ENCODE data around the gene MICB.

Gene MICB

DNA sequence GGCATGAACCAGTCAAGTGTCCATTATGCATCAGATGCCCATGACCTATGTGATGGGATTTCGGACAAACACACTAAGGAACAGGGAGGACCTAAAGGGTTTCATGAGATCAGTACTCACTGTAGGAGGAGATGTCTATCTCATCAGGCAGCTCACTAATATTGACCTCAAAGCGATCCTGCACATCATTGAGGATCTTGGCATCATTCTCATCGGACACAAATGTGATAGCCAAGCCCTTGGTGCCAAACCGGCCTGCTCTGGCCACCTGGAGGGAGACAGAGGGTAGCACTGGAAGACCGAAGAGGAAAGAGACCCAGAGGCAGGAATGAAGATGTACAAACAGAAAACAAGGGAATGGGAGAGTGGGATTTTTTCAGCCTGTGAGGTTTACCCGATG lies 32.7 kb downstream of the MICB start:
- Histone ChIP-seq H3K9ac (ENCODE audit: low read depth, low read length, poor library complexity, severe bottlenecking) (no peak overlapping the region), H3K36me3 (ENCODE audit: insufficient read depth, low read length) (peaks cover 68% of the 10 kb centered on the region), H3K4me3 (ENCODE audit: low read length, poor library complexity, severe bottlenecking) (no peak overlapping the region), H3K4me2 (ENCODE audit: low read depth, low read length, poor library complexity, severe bottlenecking) (no peak overlapping the region), H3F3A (ENCODE audit: low read depth) (peaks cover 2% of the 10 kb centered on the region; the same call in 1 of the 2 replicates), H4K20me1 (ENCODE audit: insufficient read depth, low read length, poor library complexity, severe bottlenecking) (peaks cover 63% of the 10 kb centered on the region), H2AFZ (ENCODE audit: low read length) (no peak overlapping the region), H3K9me2 (replicated peaks; ENCODE audit: low read depth, low read length) (no peaks in the 10 kb centered on the region), H3K79me2 (ENCODE audit: insufficient read depth, low read length) (peaks cover 52% of the 10 kb centered on the region), H3K9me3 (ENCODE audit: insufficient read depth, low read depth, low read length) (no peaks in the 10 kb centered on the region), H3K27me3 (ENCODE audit: insufficient read depth, low read length, poor library complexity, severe bottlenecking) (no peaks in the 10 kb centered on the region), H3K4me1 (ENCODE audit: insufficient read depth, low read length, poor library complexity, severe bottlenecking) (peaks cover 20% of the 10 kb centered on the region)
- no peak for TF ChIP-seq EZH2phosphoT487 (IDR thresholded peaks at IDR 0.05; ENCODE audit: borderline replicate concordance)

GRCh38 chr6:31531162-31531561 lies 33.2 kb downstream of the MICB start:
- no peak for TF ChIP-seq CTCF (conservative IDR thresholded peaks at IDR 0.05; ENCODE audit: low read length)
- no peak for TF ChIP-seq EZH2phosphoT487 (IDR thresholded peaks at IDR 0.05; ENCODE audit: borderline replicate concordance)
- Histone ChIP-seq H3K27me3 (ENCODE audit: insufficient read depth, low read length, poor library complexity, severe bottlenecking) (no peaks in the 10 kb centered on the region), H3K9me2 (replicated peaks; ENCODE audit: low read depth, low read length) (no peaks in the 10 kb centered on the region), H3K4me2 (ENCODE audit: low read depth, low read length, poor library complexity, severe bottlenecking) (no peak overlapping the region), H3K36me3 (ENCODE audit: insufficient read depth, low read length) (peaks cover 73% of the 10 kb centered on the region), H3K9ac (ENCODE audit: low read depth, low read length, poor library complexity, severe bottlenecking) (no peak overlapping the region), H3F3A (ENCODE audit: low read depth) (peaks cover 2% of the 10 kb centered on the region; the same call in 1 of the 2 replicates), H2AFZ (ENCODE audit: low read length) (no peak overlapping the region), H3K4me3 (ENCODE audit: low read length, poor library complexity, severe bottlenecking) (no peak overlapping the region), H3K4me1 (ENCODE audit: insufficient read depth, low read length, poor library complexity, severe bottlenecking) (peaks cover 24% of the 10 kb centered on the region), H3K79me2 (ENCODE audit: insufficient read depth, low read length) (peaks cover 57% of the 10 kb centered on the region), H4K20me1 (ENCODE audit: insufficient read depth, low read length, poor library complexity, severe bottlenecking) (peaks cover 68% of the 10 kb centered on the region), H3K9me3 (ENCODE audit: insufficient read depth, low read depth, low read length) (no peaks in the 10 kb centered on the region)

DNA sequence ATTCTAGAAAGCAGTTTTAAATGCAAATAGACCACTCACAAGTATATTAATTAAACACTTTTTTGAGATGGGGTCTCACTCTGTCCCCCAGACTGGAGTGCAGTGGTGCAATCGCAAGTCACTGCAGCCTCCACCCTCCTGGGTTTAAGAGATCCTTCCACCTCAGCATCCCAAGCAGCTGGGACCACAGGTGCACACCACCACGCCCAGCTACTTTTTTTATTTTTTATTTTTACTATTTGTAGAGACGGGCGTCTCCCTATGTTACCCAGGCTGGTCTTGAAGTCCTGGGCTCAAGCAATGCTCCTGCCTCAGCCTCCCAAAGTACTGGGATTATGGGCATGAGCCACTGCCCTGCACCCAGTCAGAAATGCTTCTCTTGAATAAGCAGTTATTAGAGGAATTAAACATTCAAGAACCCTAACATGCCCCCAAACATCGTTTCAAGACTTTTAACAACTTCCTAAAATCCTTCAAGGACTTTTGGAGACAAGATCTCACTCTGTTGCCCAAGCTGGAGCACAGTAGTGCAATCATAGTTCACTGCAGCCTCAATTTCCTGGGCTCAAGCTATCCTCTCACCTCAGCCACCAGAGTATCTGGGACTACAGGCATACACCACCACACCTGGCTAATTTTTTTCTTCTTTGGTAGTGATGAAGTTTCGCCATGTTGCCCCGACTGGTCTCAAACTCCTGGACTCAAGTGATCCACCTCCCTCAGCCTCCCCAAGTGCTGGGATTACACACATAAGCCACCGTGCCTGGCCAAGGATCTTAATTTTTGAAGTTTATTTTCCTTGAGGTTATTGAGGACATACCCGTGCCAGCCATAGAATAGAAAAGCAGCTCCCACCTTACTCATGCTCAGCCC lies 34.1 kb downstream of the MICB start:
- peaks cover 65% of the 10 kb centered on the region for H3K79me2 ChIP-seq (ENCODE audit: insufficient read depth, low read length)
- H3K4me1 ChIP-seq (ENCODE audit: insufficient read depth, low read length, poor library complexity, severe bottlenecking) = peaks cover 30% of the 10 kb centered on the region
- H3K9me2 ChIP-seq (replicated peaks; ENCODE audit: low read depth, low read length) = no peaks in the 10 kb centered on the region
- H3K27me3 ChIP-seq (ENCODE audit: insufficient read depth, low read length, poor library complexity, severe bottlenecking) = no peaks in the 10 kb centered on the region
- peaks cover 80% of the 10 kb centered on the region for H3K36me3 ChIP-seq (ENCODE audit: insufficient read depth, low read length)
- no peak overlapping the region for H2AFZ ChIP-seq (ENCODE audit: low read length)
- H3K9me3 ChIP-seq (ENCODE audit: insufficient read depth, low read depth, low read length) = no peaks in the 10 kb centered on the region
- TF ChIP-seq EZH2phosphoT487 (IDR thresholded peaks at IDR 0.05; ENCODE audit: borderline replicate concordance) (no peak), CTCF (conservative IDR thresholded peaks at IDR 0.05; ENCODE audit: low read length) (no peak)
- H3K4me3 ChIP-seq (ENCODE audit: low read length, poor library complexity, severe bottlenecking) = no peak overlapping the region
- peaks cover 77% of the 10 kb centered on the region for H4K20me1 ChIP-seq (ENCODE audit: insufficient read depth, low read length, poor library complexity, severe bottlenecking)
- no peak overlapping the region for H3K9ac ChIP-seq (ENCODE audit: low read depth, low read length, poor library complexity, severe bottlenecking)
- H3K4me2 ChIP-seq (ENCODE audit: low read depth, low read length, poor library complexity, severe bottlenecking) = peak overlapping the region; percentile 40
- peaks cover 2% of the 10 kb centered on the region; the same call in 1 of the 2 replicates for H3F3A ChIP-seq (ENCODE audit: low read depth)
